Measurements from ENCODE around the gene FOXL2NB. TPM values are rescaled to one million over a fixed set of nuclear protein-coding genes. Genes with fewer than 3 reads are reported as not detected.

FOXL2NB gene
- total RNA-seq, 1 donor from 2014 or later: under 0.01 TPM

GRCh38 chr3:138902171-138902570 lies 44.8 kb upstream of the FOXL2NB start:
- no peaks in the 10 kb centered on the region for H3K27me3 ChIP-seq (ENCODE audit: control insufficient read depth, insufficient read depth, low read length)

GRCh38 chr3:138907539-138907938 lies 39.5 kb upstream of the FOXL2NB start:
- no peak overlapping the region for H3K4me3 ChIP-seq (ENCODE audit: low read depth, low read length)
- H3K36me3 ChIP-seq (ENCODE audit: control insufficient read depth, insufficient read depth, low read length): no peaks in the 10 kb centered on the region
- TF ChIP-seq, protein P1, sequence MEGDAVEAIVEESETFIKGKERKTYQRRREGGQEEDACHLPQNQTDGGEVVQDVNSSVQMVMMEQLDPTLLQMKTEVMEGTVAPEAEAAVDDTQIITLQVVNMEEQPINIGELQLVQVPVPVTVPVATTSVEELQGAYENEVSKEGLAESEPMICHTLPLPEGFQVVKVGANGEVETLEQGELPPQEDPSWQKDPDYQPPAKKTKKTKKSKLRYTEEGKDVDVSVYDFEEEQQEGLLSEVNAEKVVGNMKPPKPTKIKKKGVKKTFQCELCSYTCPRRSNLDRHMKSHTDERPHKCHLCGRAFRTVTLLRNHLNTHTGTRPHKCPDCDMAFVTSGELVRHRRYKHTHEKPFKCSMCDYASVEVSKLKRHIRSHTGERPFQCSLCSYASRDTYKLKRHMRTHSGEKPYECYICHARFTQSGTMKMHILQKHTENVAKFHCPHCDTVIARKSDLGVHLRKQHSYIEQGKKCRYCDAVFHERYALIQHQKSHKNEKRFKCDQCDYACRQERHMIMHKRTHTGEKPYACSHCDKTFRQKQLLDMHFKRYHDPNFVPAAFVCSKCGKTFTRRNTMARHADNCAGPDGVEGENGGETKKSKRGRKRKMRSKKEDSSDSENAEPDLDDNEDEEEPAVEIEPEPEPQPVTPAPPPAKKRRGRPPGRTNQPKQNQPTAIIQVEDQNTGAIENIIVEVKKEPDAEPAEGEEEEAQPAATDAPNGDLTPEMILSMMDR (IDR thresholded peaks at IDR 0.05; ENCODE audit: insufficient read depth, low read length, severe bottlenecking): no peak
- no peak for FAIRE-seq
- no peaks in the 10 kb centered on the region for H3K27me3 ChIP-seq (ENCODE audit: control insufficient read depth, insufficient read depth, low read length)
- DNase-seq (ENCODE audit: low read depth): no peak

More at GRCh38 chr3:138902171-138902570, 44.8 kb upstream of the FOXL2NB start:
- DNase-seq (ENCODE audit: low read depth) (no peak), FAIRE-seq (no peak)
- no peaks in the 10 kb centered on the region for H3K36me3 ChIP-seq (ENCODE audit: control insufficient read depth, insufficient read depth, low read length)
- TF ChIP-seq, protein P1 (IDR thresholded peaks at IDR 0.05; ENCODE audit: insufficient read depth, low read length, severe bottlenecking): no peak
- no peak overlapping the region for H3K4me3 ChIP-seq (ENCODE audit: low read depth, low read length)

GRCh38 chr3:138908846-138909245 lies 38.2 kb upstream of the FOXL2NB start:
- TF ChIP-seq, protein P1 (IDR thresholded peaks at IDR 0.05; ENCODE audit: insufficient read depth, low read length, severe bottlenecking): no peak
- no peaks in the 10 kb centered on the region for H3K27me3 ChIP-seq (ENCODE audit: control insufficient read depth, insufficient read depth, low read length)
- FAIRE-seq: no peak
- H3K36me3 ChIP-seq (ENCODE audit: control insufficient read depth, insufficient read depth, low read length): no peaks in the 10 kb centered on the region
- H3K4me3 ChIP-seq (ENCODE audit: low read depth, low read length): no peak overlapping the region
- no peak for DNase-seq (ENCODE audit: low read depth)

GRCh38 chr3:138909904-138910303 lies 37.1 kb upstream of the FOXL2NB start:
- TF ChIP-seq, protein P1 (IDR thresholded peaks at IDR 0.05; ENCODE audit: insufficient read depth, low read length, severe bottlenecking): no peak
- Histone ChIP-seq H3K4me3 (ENCODE audit: low read depth, low read length) (no peak overlapping the region), H3K36me3 (ENCODE audit: control insufficient read depth, insufficient read depth, low read length) (no peaks in the 10 kb centered on the region), H3K27me3 (ENCODE audit: control insufficient read depth, insufficient read depth, low read length) (no peaks in the 10 kb centered on the region)
- DNase-seq (ENCODE audit: low read depth): no peak
- no peak for FAIRE-seq

DNA sequence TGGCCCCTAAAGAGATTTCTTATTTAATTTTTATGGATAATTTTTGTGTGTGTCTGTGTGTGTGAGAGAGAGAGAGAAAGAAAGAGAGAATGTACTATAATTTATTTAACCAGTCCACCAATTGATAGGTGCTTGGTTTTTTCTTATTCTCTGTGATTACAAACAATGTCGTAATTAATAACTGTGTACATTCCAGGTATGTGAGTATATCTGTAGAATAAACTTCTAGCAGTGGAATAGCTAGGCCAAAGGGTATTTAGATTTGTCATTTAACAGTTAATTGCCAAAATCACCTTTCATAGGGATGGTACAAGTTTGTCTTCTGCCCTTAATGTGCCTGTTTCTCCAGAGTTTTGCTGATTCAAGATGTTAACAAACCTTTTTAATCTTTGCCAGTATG lies 35.4 kb upstream of the FOXL2NB start:
- TF ChIP-seq, protein P1 (IDR thresholded peaks at IDR 0.05; ENCODE audit: insufficient read depth, low read length, severe bottlenecking): no peak
- no peaks in the 10 kb centered on the region for H3K36me3 ChIP-seq (ENCODE audit: control insufficient read depth, insufficient read depth, low read length)
- H3K27me3 ChIP-seq (ENCODE audit: control insufficient read depth, insufficient read depth, low read length): no peaks in the 10 kb centered on the region
- no peak overlapping the region for H3K4me3 ChIP-seq (ENCODE audit: low read depth, low read length)
- DNase-seq (ENCODE audit: low read depth) (no peak), FAIRE-seq (no peak)

DNA sequence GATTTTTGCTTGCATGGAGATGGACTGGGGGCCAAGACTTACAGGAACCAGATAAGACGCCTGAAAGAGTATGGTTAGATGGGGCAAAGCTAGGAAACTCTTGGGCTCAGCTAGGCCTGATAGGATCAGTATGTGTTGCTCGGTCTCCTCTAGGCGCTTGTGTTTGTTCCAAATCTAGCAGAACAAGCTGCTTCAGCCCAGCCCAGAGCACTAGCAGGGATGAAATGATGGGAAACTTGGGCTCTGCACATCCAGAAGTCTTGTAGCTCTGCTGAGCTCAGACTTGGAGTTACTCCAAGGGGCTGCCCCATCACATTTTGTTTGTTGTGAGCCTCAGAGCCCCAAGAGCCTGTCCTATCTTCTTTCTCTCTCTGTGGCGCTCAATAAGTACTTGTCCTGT lies 34.8 kb upstream of the FOXL2NB start:
- Histone ChIP-seq H3K36me3 (ENCODE audit: control insufficient read depth, insufficient read depth, low read length) (no peaks in the 10 kb centered on the region), H3K4me3 (ENCODE audit: low read depth, low read length) (no peak overlapping the region), H3K27me3 (ENCODE audit: control insufficient read depth, insufficient read depth, low read length) (no peaks in the 10 kb centered on the region)
- DNase-seq (ENCODE audit: low read depth) (no peak), FAIRE-seq (no peak)
- TF ChIP-seq, protein P1 (IDR thresholded peaks at IDR 0.05; ENCODE audit: insufficient read depth, low read length, severe bottlenecking): no peak

All from bronchial epithelial cell (primary cell).